Keratinocyte (primary cell): Measurements from ENCODE around the gene RNLS. TPM values are rescaled to one million over a fixed set of nuclear protein-coding genes. Genes with fewer than 3 reads are reported as not detected.

ENCODE experiments used
- DNase-seq: peaks from one replicate; pipeline ENCODE4 v3.0.0-alpha.2; 2011; ENCODE audit warnings: low read depth, missing footprints, low spot score
- FAIRE-seq: peaks from 2 replicates; lab custom pipeline; 2011; peaks lifted over from hg19 to GRCh38; lab: Jason Lieb, UNC
- H2AFZ ChIP-seq: 2 replicates; pipeline ENCODE4 v1.6.0; 2012; ENCODE audit warnings: low read length, control low read depth, inconsistent platforms; ENCODE audit not compliant: control insufficient read depth
- H3K27ac ChIP-seq: 2 replicates; pipeline ENCODE4 v1.5.1; 2011; ENCODE audit warnings: low read length; ENCODE audit not compliant: control insufficient read depth, insufficient read depth
- H3K27me3 ChIP-seq: 3 replicates; pipeline ENCODE4 v1.6.0; 2011; ENCODE audit warnings: low read length; ENCODE audit not compliant: control insufficient read depth, insufficient read depth; ENCODE audit errors: extremely low read depth
- H3K36me3 ChIP-seq, 2 experiments: 2 replicates in 1 of 2; 3 replicates in 1 of 2; pipeline ENCODE4 v1.5.1; 2011; ENCODE audit warnings: low read length in 2 of 2, mild to moderate bottlenecking in 1 of 2; ENCODE audit not compliant: control insufficient read depth in 2 of 2, insufficient read depth in 2 of 2; ENCODE audit errors: extremely low read depth in 1 of 2
- H3K4me1 ChIP-seq: 3 replicates; pipeline ENCODE4 v1.5.1; 2011; ENCODE audit warnings: low read length; ENCODE audit not compliant: control insufficient read depth, insufficient read depth; ENCODE audit errors: extremely low read depth
- H3K4me2 ChIP-seq: 3 replicates; pipeline ENCODE4 v1.6.0; 2011; ENCODE audit warnings: low read depth, low read length; ENCODE audit not compliant: control insufficient read depth, insufficient read depth; ENCODE audit errors: extremely low read depth
- H3K4me3 ChIP-seq, 3 experiments: fragments of 200-600 bp in 1 of 3; sonication (generic) in 1 of 3; 2 replicates in 2 of 3; 3 replicates in 1 of 3; pipeline ENCODE4 v1.5.1; 2011 to 2016; ENCODE audit warnings: low read length in 3 of 3, mild to moderate bottlenecking in 3 of 3, control low read depth in 2 of 3, inconsistent platforms in 1 of 3, low read depth in 1 of 3, mixed read lengths in 1 of 3, mixed run types in 1 of 3, moderate library complexity in 1 of 3; ENCODE audit not compliant: control insufficient read depth in 2 of 3, insufficient read depth in 2 of 3; ENCODE audit errors: extremely low read depth in 1 of 3
- H3K79me2 ChIP-seq: 2 replicates; pipeline ENCODE4 v1.6.0; 2012; ENCODE audit warnings: low read length; ENCODE audit not compliant: control insufficient read depth, insufficient read depth
- H3K9ac ChIP-seq: 3 replicates; pipeline ENCODE4 v1.6.0; 2011; ENCODE audit warnings: low read length; ENCODE audit not compliant: control insufficient read depth, insufficient read depth; ENCODE audit errors: extremely low read depth
- H3K9me1 ChIP-seq: 3 replicates; pipeline ENCODE4 v1.6.0; 2011; ENCODE audit warnings: low read length; ENCODE audit not compliant: control insufficient read depth, insufficient read depth; ENCODE audit errors: extremely low read depth
- H3K9me3 ChIP-seq: 2 replicates; pipeline ENCODE4 v1.5.1; 2012; ENCODE audit warnings: low read depth, low read length; ENCODE audit not compliant: control insufficient read depth
- H4K20me1 ChIP-seq: 3 replicates; pipeline ENCODE4 v1.6.0; 2011; ENCODE audit warnings: low read length; ENCODE audit not compliant: control insufficient read depth, insufficient read depth; ENCODE audit errors: extremely low read depth
- CTCF ChIP-seq, 3 experiments: IDR thresholded peaks in 1 of 3; conservative IDR thresholded peaks in 1 of 3; optimal IDR thresholded peaks in 1 of 3; 2 replicates in 2 of 3; 3 replicates in 1 of 3; pipeline versions ENCODE3 to v1.5.1; 2011; ENCODE audit warnings: low read length in 3 of 3, mild to moderate bottlenecking in 3 of 3, moderate library complexity in 2 of 3, control low read depth in 1 of 3, inconsistent platforms in 1 of 3; ENCODE audit not compliant: insufficient read depth in 2 of 3; ENCODE audit errors: extremely low read depth in 1 of 3
- EZH2 ChIP-seq: IDR thresholded peaks from one replicate; pipeline ENCODE4 v1.6.1; 2012; ENCODE audit warnings: inconsistent platforms, mild to moderate bottlenecking, low read length, moderate library complexity
- dilution Hi-C: fragments of 300-500 bp; cut with MboI; formaldehyde crosslinking; loops from one replicate; pipeline ENCODE4 v1.7.0; 2020; ENCODE audit warnings: low sequenced_read_pairs; ENCODE audit not compliant: extremely low pct_ligation_motif_present
- polyA plus RNA-seq, 5 experiments: library from polyadenylated mRNA; depleted of rRNA in 3 of 5; stranded (reverse) in 3 of 5; stranded (forward) in 1 of 5; unstranded in 1 of 5; fragments of >200 nt; gene quantifications; 1 replicate in 1 of 5; 2 replicates in 3 of 5; 3 replicates in 1 of 5; pipeline versions ENCODE4 v1.2.1 to v1.2.3, GENCODE V29; 2011 to 2012; ENCODE audit warnings: missing spikeins in 2 of 5, low read depth in 1 of 5, low replicate concordance in 1 of 5

RNLS gene
- polyA plus RNA-seq, 1 donor (not counting 4 experiments of a cell fraction or from before 2014, with no cell fraction given): 6.8 TPM

DNA sequence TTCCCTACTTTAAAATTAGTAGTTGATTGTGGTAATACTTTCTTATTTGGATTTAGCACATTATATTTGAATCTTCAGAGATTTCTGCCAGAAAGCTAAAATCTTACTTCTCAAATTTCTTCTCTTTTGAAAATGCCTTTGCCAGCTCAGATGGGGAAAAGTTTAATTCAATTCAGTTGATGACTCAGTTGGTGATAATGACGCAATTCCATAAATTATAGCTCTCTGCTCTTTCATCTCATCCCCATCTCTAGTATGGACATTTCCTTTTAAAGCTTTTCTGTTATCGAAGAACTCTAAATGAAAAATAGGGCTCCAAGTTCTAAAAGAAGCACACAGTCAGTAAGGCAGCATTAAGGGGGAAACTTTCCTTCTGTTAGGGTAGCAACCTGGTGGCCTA lies 25.5 kb downstream of the RNLS start:
- Histone ChIP-seq H3K9me3 (no peaks in the 10 kb centered on the region), H3K9ac (no peak overlapping the region), H3K27ac (no peak overlapping the region), H3K9me1 (no peaks in the 10 kb centered on the region), H3K27me3 (no peaks in the 10 kb centered on the region), H4K20me1 (no peaks in the 10 kb centered on the region), H3K4me2 (no peak overlapping the region), H3K4me1 (no peaks in the 10 kb centered on the region), H3K36me3 (no peaks in the 10 kb centered on the region), H3K79me2 (no peaks in the 10 kb centered on the region), H3K4me3 (no peak overlapping the region), H2AFZ (no peak overlapping the region)
- no peak for FAIRE-seq
- DNase-seq: no peak
- TF ChIP-seq EZH2 (no peak), CTCF (optimal IDR thresholded peaks at IDR 0.05 in 1 of 3, IDR thresholded peaks at IDR 0.05 in 1 of 3, conservative IDR thresholded peaks at IDR 0.05 in 1 of 3; ENCODE audit: extremely low read depth in 1 of 3, insufficient read depth in 2 of 3, low read length in 3 of 3) (no peak)
- dilution Hi-C loops: no loop called here

DNA sequence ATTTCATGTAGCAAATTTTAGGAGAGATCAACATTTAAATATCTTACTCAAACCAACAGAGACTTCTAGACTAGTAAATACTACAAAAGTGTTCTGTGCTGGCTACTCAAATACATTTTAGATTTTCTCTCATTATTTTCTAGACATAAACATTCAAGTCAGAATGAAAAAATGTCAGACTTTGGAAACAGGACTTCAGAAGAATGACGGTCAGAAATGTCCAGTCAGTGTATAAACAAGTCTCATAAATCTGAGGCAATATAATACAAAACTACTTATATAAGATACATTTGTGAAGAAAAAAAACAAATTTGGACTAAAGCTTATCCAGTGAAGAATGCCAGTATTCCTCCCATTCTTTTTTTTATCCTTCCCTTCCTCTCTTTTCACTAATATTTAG lies 25.9 kb downstream of the RNLS start:
- Histone ChIP-seq H3K9me3 (no peaks in the 10 kb centered on the region), H3K9me1 (no peaks in the 10 kb centered on the region), H3K4me3 (no peak overlapping the region), H3K36me3 (no peaks in the 10 kb centered on the region), H3K4me2 (no peak overlapping the region), H3K9ac (no peak overlapping the region), H3K27ac (no peak overlapping the region), H2AFZ (no peak overlapping the region), H3K4me1 (no peaks in the 10 kb centered on the region), H4K20me1 (no peaks in the 10 kb centered on the region), H3K27me3 (no peaks in the 10 kb centered on the region), H3K79me2 (no peaks in the 10 kb centered on the region)
- FAIRE-seq: no peak
- TF ChIP-seq CTCF (optimal IDR thresholded peaks at IDR 0.05 in 1 of 3, IDR thresholded peaks at IDR 0.05 in 1 of 3, conservative IDR thresholded peaks at IDR 0.05 in 1 of 3; ENCODE audit: extremely low read depth in 1 of 3, insufficient read depth in 2 of 3, low read length in 3 of 3) (no peak), EZH2 (no peak)
- no peak for DNase-seq
- dilution Hi-C loops: no loop called here
